Activated CD4-positive, alpha-beta T cell treated with anti-CD3 and anti-CD28 coated beads for 1 hour (primary cell): ENCODE measurements around the gene COL20A1.

Source experiments
- DNase-seq: peaks from one replicate; pipeline ENCODE4 v3.0.0-alpha.2; 2020

COL20A1 gene

GRCh38 chr20:63279931-63280330 is 13.1 kb upstream of the COL20A1 start:
- DNase-seq = no peak

GRCh38 chr20:63280371-63280770 is 12.6 kb upstream of the COL20A1 start:
- no peak for DNase-seq

- DNase-seq = no peak
Measured at GRCh38 chr20:63280929-63281545, 11.9 kb upstream of the COL20A1 start.

GRCh38 chr20:63281742-63282665 is 11.0 kb upstream of the COL20A1 start:
- DNase-seq = no peak

GRCh38 chr20:63282946-63283345 is 10.0 kb upstream of the COL20A1 start:
- no peak for DNase-seq

- no peak for DNase-seq
Measured at GRCh38 chr20:63283397-63284082, 9.4 kb upstream of the COL20A1 start.

GRCh38 chr20:63284083-63284440 is 8.9 kb upstream of the COL20A1 start:
- no peak for DNase-seq

- DNase-seq = no peak
Measured at GRCh38 chr20:63284544-63284949, 8.4 kb upstream of the COL20A1 start.

- DNase-seq = no peak
Measured at GRCh38 chr20:63284981-63285524, 7.9 kb upstream of the COL20A1 start.

- DNase-seq = no peak
Measured at GRCh38 chr20:63285636-63286615, 7.1 kb upstream of the COL20A1 start.

- DNase-seq = no peak
Measured at GRCh38 chr20:63286781-63287696, 5.9 kb upstream of the COL20A1 start.

- DNase-seq = no peak
Measured at GRCh38 chr20:63287697-63288580, 5.0 kb upstream of the COL20A1 start.

GRCh38 chr20:63288581-63289251 is 4.3 kb upstream of the COL20A1 start:
- DNase-seq = no peak

- no peak for DNase-seq
Measured at GRCh38 chr20:63289311-63290135, 3.5 kb upstream of the COL20A1 start.

GRCh38 chr20:63290136-63290676 is 2.8 kb upstream of the COL20A1 start:
- no peak for DNase-seq

- DNase-seq = peak; percentile 35
Measured at GRCh38 chr20:63290677-63291472, 2.1 kb upstream of the COL20A1 start.

- DNase-seq = no peak
Measured at GRCh38 chr20:63291811-63292210, 1.2 kb upstream of the COL20A1 start.
